ENCODE measurements around the gene ANG. TPM values are rescaled to one million over a fixed set of nuclear protein-coding genes. Genes with fewer than 3 reads are reported as not detected.

Gene ANG
- total RNA-seq (2013; cell fraction: nucleolus; rRNA removed): 1.6 and 2.6 TPM in 2 replicates
- total RNA-seq (2014; rRNA removed): 2.1 TPM in 2 replicates
- total RNA-seq (2014; rRNA removed; fragmentation: Illumina TruSeq; extraction: Trizol): 1.8 and 1.9 TPM in 2 replicates
- total RNA-seq (2021): 1.8 and 2.6 TPM in 2 replicates
- polyA plus RNA-seq (2011; ENCODE audit: low read depth): 2.6 TPM
- polyA plus RNA-seq (2011; rRNA removed): 1.0 and 1.1 TPM in 2 replicates
- 1.3 and 1.9 TPM in 2 replicates for polyA plus RNA-seq (2011; cell fraction: cytosol; rRNA removed)
- polyA plus RNA-seq (2011; cell fraction: nucleus; rRNA removed): 0.57 and 0.76 TPM in 2 replicates
- polyA plus RNA-seq (2012): 1.8 and 2.2 TPM in 2 replicates
- 2.7 and 3.2 TPM in 2 replicates for polyA plus RNA-seq (2014; fragmentation: Illumina TruSeq; extraction: Trizol)
- 1 to 10 TPM; 2.9 to 5.9 TPM for polyA plus RNA-seq (2014; fragmentation: Nextera tagmentation; extraction: Ambion mirVana)
- polyA plus RNA-seq (2014; rRNA removed): 2.2 and 2.3 TPM in 2 replicates
- polyA plus RNA-seq (2016; fragmentation: Nextera tagmentation; extraction: Ambion mirVana): 1 to 10 TPM; 1.9 to 2.0 TPM
- 0.82 and 1.5 TPM in 2 replicates for polyA minus RNA-seq (2011; rRNA and poly(A)+ RNA removed)
- not detected in 2 replicates for polyA minus RNA-seq (2011; cell fraction: cytosol; rRNA and poly(A)+ RNA removed)
- not detected in 2 replicates for polyA minus RNA-seq (2011; cell fraction: nucleus; rRNA and poly(A)+ RNA removed)
- percentile 57 among the genes with signal in this experiment for Bru-seq, nascent RNA
- percentile 59 among the genes with signal in this experiment for BruChase-seq, experiment 1, labeled RNA remaining after a 6-hour chase
- BruChase-seq, experiment 2, labeled RNA remaining after a 2-hour chase: percentile 62 among the genes with signal in this experiment
- long read RNA-seq, experiment 1, partial matches to known transcripts: 0 of 1 reads
- long read RNA-seq, experiment 1, other reads (novel, unspliced or antisense): 0 of 1 reads
- long read RNA-seq, experiment 2, partial matches to known transcripts: 0 of 3 reads
- long read RNA-seq, experiment 2, other reads (novel, unspliced or antisense): 0 of 3 reads

GRCh38 chr14:20688167-20688839 lies at the start of gene ANG:
TSS of gene ANG (plus strand) at chr14:20688764. CDS start at chr14:20693565, 4,801 bp downstream.
- Histone ChIP-seq H3K4me3 (no peak within 1 kb of the TSS), H2AFZ (ENCODE audit: control insufficient read depth, low read depth, low read length) (no peak within 1 kb of the TSS), H3K27me3 (replicated peaks in 1 of 2; ENCODE audit: control insufficient read depth in 2 of 2, insufficient read depth in 2 of 2, low read length in 1 of 2) (no peaks in the 10 kb centered on the region), H3K4me2 (ENCODE audit: control insufficient read depth, insufficient read depth) (no peak within 1 kb of the TSS), H3K9me3 (replicated peaks; ENCODE audit: control insufficient read depth, insufficient read depth, low read length) (no peaks in the 10 kb centered on the region), H3K36me3 (ENCODE audit: control insufficient read depth in 2 of 2, insufficient read depth in 2 of 2, low read length in 1 of 2) (no peaks in the 10 kb centered on the region), H3K79me2 (ENCODE audit: control insufficient read depth, insufficient read depth, low read length) (no peaks in the 10 kb centered on the region), H3K4me1 (ENCODE audit: control insufficient read depth, insufficient read depth, low read length) (peaks cover 7% of the 10 kb centered on the region), H3K27ac (ENCODE audit: control insufficient read depth, insufficient read depth) (no peak within 1 kb of the TSS), H3K9ac (ENCODE audit: control insufficient read depth, insufficient read depth, low read length) (no peak within 1 kb of the TSS), H4K20me1 (ENCODE audit: control insufficient read depth, insufficient read depth) (no peaks in the 10 kb centered on the region)
- no peak for DNase-seq (ENCODE audit: low read depth, low spot score)
- ChIA-PET RAD21 (ENCODE audit: unreplicated experiment) (interaction anchor here (1.0 to 1.8 kb wide), 7 partner anchors 23 to 80 kb away, joined by 3 to 9 read pairs (median 5); no protein-coding TSS in a partner anchor), CTCF (interaction anchor here (1.2 to 11.0 kb wide), 7 partner anchors 9 to 361 kb away, joined by 3 to 214 read pairs (median 4); no protein-coding TSS in a partner anchor), SMC1A (ENCODE audit: uncharacterized antibody, unreplicated experiment) (interaction anchor here (1.0 to 2.5 kb wide), 5 partner anchors 8 to 76 kb away, joined by 3 to 20 read pairs (median 3); no protein-coding TSS in a partner anchor), POLR2A (interaction anchor here (0.6 to 1.0 kb wide), 2 partner anchors 58 to 75 kb away, joined by 3 to 6 read pairs; no protein-coding TSS in a partner anchor)
- no peak for TF ChIP-seq ZNF24 (IDR thresholded peaks at IDR 0.05)
- TF ChIP-seq ZNF274 (IDR thresholded peaks at IDR 0.05; ENCODE audit: insufficient read depth, insufficient read length): no peak
- TF ChIP-seq, protein P1, sequence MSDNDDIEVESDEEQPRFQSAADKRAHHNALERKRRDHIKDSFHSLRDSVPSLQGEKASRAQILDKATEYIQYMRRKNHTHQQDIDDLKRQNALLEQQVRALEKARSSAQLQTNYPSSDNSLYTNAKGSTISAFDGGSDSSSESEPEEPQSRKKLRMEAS (IDR thresholded peaks at IDR 0.05; ENCODE audit: low read depth, low read length): no peak
- TF ChIP-seq RUNX3 (IDR thresholded peaks at IDR 0.05; ENCODE audit: low read length): no peak
- TF ChIP-seq REST (IDR thresholded peaks at IDR 0.05; ENCODE audit: low read depth, low read length): no peak
- no peak for ATAC-seq
- in situ Hi-C loops (cut with MboI) (no loop called here), intact Hi-C loops (cut with micrococcal nuclease; ENCODE audit: unreplicated experiment) (no loop called here)
- WGBS (ENCODE audit: insufficient coverage, insufficient replicate concordance, low lambda C conversion rate, missing lambda C conversion rate): 94% methylated on average over 7 of the region's 7 CpGs
- BruUV-seq (replicated peaks): no TSS peak
- no peak for FAIRE-seq
